Measurements from ENCODE around the gene RTN1.

GRCh38 chr14:59857328-59857727 lies 13.2 kb downstream of the RTN1 start:
- TF ChIP-seq CBX2 (IDR thresholded peaks at IDR 0.05; ENCODE audit: borderline replicate concordance, low read depth) (no peak), CTCF (IDR thresholded peaks at IDR 0.05) (no peak), CBX8 (IDR thresholded peaks at IDR 0.05) (no peak), PBX3 (IDR thresholded peaks at IDR 0.05) (no peak), RAD21 (conservative IDR thresholded peaks at IDR 0.05 in 1 of 2, IDR thresholded peaks at IDR 0.05 in 1 of 2) (no peak), MAFK (IDR thresholded peaks at IDR 0.05; ENCODE audit: partially characterized antibody) (no peak), POLR2A (IDR thresholded peaks at IDR 0.05; ENCODE audit: low read length) (no peak), HEYL (CRISPR knock-in tag; IDR thresholded peaks at IDR 0.05) (no peak), SMC3 (IDR thresholded peaks at IDR 0.05) (no peak), MAZ (IDR thresholded peaks at IDR 0.05; ENCODE audit: borderline replicate concordance, low read depth, low read length) (no peak), JUN (IDR thresholded peaks at IDR 0.05) (no peak)
